ENCODE results near the gene PPP1R14C.

DNA sequence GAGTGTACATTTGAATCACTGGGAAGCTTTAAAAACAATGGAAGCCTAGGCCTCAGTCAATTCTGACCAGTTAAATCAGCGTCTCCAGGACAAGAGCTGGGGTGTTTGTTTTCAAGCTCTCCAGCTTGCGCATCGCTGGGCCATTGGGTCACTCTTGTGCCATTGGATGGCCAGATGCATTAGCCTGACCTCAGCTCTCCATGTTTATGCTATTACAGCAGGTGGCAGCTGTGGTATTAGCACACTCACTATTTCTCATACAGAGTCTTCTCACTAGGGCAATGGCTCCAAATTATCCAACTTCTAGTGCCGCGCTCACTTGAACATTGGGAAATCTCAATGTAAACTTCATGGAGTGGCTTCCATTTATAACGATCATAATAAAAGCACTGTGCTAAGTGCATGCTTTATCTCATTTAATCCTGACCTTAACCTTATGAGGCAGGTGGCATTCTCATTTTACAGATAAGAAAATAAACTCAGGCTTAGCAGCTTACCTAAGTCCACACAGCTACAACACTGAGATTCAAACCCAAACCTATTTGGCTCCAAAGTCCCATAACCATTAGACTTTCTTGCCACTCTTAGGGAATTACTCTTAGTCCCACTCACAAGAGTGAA is 108.8 kb downstream of the PPP1R14C start:
- no peak for TF ChIP-seq CTCF (IDR thresholded peaks at IDR 0.05)
- TF ChIP-seq EZH2 (IDR thresholded peaks at IDR 0.05): no peak

Measured in neural progenitor cell (in vitro differentiated cells).